ENCODE measurements around the gene CDKAL1.

- TF ChIP-seq E2F5 (CRISPR knock-in tag; IDR thresholded peaks at IDR 0.05) (no peak), CTCF (IDR thresholded peaks at IDR 0.05) (no peak)
These were observed 6.4 kb downstream of the CDKAL1 start for GRCh38 chr6:20540683-20541082.
